Calu3 (cell line): ENCODE data around the gene ANKS1B. TPM values are rescaled to one million over a fixed set of nuclear protein-coding genes. Genes with fewer than 3 reads are reported as not detected.
"Not testable (repeated sequence)": the region's sequence is repeated elsewhere in the genome, so short reads cannot be mapped to it uniquely, and the experiment has no call there.

Experiments used
- BruUV-seq: library from RNA; stranded (reverse); fragments of 400-500 nt; replicated peaks from 2 replicates; lab custom pipeline; 2021; lab: Mats Ljungman, UMichigan
- CTCF ChIA-PET: fragments of 300-600 bp; sonication (Branson Sonifier 250); formaldehyde crosslinking; loops from one replicate; lab custom pipeline; 2022; ENCODE audit warnings: antibody characterized with exemption; lab: Charles Lee
- DNase-seq: peaks from one replicate; pipeline ENCODE4 v3.0.0; 2022
- H3K27ac Mint-ChIP-seq: one replicate; pipeline ENCODE4 v1.8.0; 2022; ENCODE audit warnings: mixed read lengths; ENCODE audit not compliant: unreplicated experiment
- H3K27me3 Mint-ChIP-seq: one replicate; pipeline ENCODE4 v1.8.0; 2022; ENCODE audit warnings: mixed read lengths; ENCODE audit not compliant: unreplicated experiment
- H3K36me3 Mint-ChIP-seq: one replicate; pipeline ENCODE4 v1.8.0; 2022; ENCODE audit warnings: mild to moderate bottlenecking, moderate library complexity, mixed read lengths; ENCODE audit not compliant: insufficient read depth, unreplicated experiment
- H3K4me1 Mint-ChIP-seq: one replicate; pipeline ENCODE4 v1.8.0; 2022; ENCODE audit warnings: mild to moderate bottlenecking, low read depth, mixed read lengths; ENCODE audit not compliant: unreplicated experiment
- H3K4me3 Mint-ChIP-seq: one replicate; pipeline ENCODE4 v1.8.0; 2022; ENCODE audit warnings: mild to moderate bottlenecking, low read depth, moderate library complexity, mixed read lengths; ENCODE audit not compliant: unreplicated experiment
- H3K9me3 Mint-ChIP-seq: one replicate; pipeline ENCODE4 v1.8.0; 2022; ENCODE audit warnings: low read depth, mixed read lengths; ENCODE audit not compliant: unreplicated experiment
- intact Hi-C: fragments of 100-400 bp; cut with micrococcal nuclease; formaldehyde crosslinking; loops from one replicate; pipeline ENCODE4 v1.10.0; 2022; ENCODE audit not compliant: unreplicated experiment
- total RNA-seq: library from RNA; stranded (reverse); gene quantifications from 2 replicates; pipeline ENCODE4 v1.2.3, GENCODE V29; 2022
- TF ChIP-seq, protein P1 (sequence below): fragments of 200-600 bp; IDR thresholded peaks from one replicate; pipeline ENCODE4 v1.8.0; 2022; ENCODE audit warnings: antibody characterized with exemption; ENCODE audit not compliant: unreplicated experiment

Gene ANKS1B
- total RNA-seq, 1 experiment from 2014 or later = 1.7 TPM

DNA sequence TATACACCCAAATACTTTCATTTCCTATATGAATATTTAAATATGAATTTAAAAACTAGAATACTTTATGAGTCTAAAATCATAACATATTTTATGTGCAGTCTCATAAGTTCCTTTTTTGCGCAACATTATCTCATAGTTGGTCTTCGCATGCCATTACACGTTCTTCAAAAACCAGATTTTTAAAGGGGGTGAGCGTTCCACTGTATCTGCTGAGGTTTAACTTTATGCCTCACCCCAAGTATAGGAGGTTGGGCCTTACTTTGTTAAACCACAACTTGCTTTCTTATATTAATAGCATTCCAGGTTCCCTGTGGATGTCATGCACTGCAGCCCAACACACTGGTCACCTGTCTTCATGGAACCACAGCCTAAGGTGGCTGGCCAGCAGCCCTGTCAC, 1221.1 kb downstream of the ANKS1B start:
- H3K4me3 Mint-ChIP-seq = no peak overlapping the region
- CTCF ChIA-PET = no interaction called here
- TF ChIP-seq, protein P1, sequence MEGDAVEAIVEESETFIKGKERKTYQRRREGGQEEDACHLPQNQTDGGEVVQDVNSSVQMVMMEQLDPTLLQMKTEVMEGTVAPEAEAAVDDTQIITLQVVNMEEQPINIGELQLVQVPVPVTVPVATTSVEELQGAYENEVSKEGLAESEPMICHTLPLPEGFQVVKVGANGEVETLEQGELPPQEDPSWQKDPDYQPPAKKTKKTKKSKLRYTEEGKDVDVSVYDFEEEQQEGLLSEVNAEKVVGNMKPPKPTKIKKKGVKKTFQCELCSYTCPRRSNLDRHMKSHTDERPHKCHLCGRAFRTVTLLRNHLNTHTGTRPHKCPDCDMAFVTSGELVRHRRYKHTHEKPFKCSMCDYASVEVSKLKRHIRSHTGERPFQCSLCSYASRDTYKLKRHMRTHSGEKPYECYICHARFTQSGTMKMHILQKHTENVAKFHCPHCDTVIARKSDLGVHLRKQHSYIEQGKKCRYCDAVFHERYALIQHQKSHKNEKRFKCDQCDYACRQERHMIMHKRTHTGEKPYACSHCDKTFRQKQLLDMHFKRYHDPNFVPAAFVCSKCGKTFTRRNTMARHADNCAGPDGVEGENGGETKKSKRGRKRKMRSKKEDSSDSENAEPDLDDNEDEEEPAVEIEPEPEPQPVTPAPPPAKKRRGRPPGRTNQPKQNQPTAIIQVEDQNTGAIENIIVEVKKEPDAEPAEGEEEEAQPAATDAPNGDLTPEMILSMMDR = no peak
- H3K27ac Mint-ChIP-seq = no peak overlapping the region
- BruUV-seq = no TSS peak
- intact Hi-C loops = no loop called here
- DNase-seq = no peak
- no peaks in the 10 kb centered on the region for H3K4me1 Mint-ChIP-seq
- no peaks in the 10 kb centered on the region for H3K9me3 Mint-ChIP-seq
- no peaks in the 10 kb centered on the region for H3K36me3 Mint-ChIP-seq
- H3K27me3 Mint-ChIP-seq = peaks cover 34% of the 10 kb centered on the region

DNA sequence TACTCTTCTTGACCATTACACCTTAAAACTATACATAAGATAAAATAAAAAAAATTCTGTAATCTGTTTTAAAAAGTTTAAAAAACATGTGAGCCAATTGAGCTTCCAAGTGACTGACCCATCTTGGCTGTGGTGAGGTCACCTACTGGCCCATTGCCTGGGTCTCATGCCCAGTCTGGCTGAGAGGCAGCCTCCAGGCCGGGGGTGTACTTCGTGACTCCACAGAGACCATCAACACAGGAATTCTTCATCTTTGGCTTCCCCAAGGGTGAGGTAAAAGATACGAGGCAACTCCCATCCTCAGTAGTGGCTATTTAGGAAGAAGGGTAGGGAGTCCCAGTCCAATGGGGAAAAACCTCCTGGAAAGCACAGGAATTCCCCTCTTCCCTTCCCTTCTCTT, 1226.4 kb downstream of the ANKS1B start:
- no peak overlapping the region for H3K27ac Mint-ChIP-seq
- CTCF ChIA-PET = interaction anchor here (1.2 kb wide), 1 partner anchor 16 kb away, joined by 3 read pairs; no protein-coding TSS in a partner anchor
- no peaks in the 10 kb centered on the region for H3K9me3 Mint-ChIP-seq
- no peak for DNase-seq
- intact Hi-C loops = no loop called here
- H3K36me3 Mint-ChIP-seq = no peaks in the 10 kb centered on the region
- TF ChIP-seq, protein P1 = no peak
- no TSS peak for BruUV-seq
- H3K4me3 Mint-ChIP-seq = no peak overlapping the region
- peaks cover 11% of the 10 kb centered on the region for H3K4me1 Mint-ChIP-seq
- peaks cover 34% of the 10 kb centered on the region for H3K27me3 Mint-ChIP-seq

DNA sequence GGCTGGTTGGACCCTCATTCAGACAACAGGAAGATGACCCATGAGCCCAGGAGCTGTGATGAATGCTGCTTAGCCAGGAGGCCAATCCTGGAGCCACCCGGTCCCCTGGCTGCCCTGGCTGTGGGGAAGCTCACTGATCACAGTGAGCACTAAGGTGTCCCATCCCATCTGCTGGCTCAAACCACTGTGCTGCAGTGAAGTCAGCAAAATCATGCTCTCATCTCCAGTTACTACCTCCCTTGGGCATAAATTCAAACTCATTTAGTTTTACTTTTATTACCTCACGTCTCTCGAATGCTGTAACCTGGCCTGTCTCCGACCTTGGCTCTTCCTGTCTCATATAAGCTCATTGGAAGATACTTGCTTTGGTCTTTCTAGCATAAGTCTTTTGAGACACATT, 1227.3 kb downstream of the ANKS1B start:
- no peak for DNase-seq
- Mint-ChIP-seq H3K27ac (no peak overlapping the region), H3K9me3 (no peaks in the 10 kb centered on the region), H3K36me3 (no peaks in the 10 kb centered on the region), H3K4me3 (no peak overlapping the region), H3K4me1 (peaks cover 11% of the 10 kb centered on the region), H3K27me3 (peaks cover 27% of the 10 kb centered on the region)
- TF ChIP-seq, protein P1 = no peak
- CTCF ChIA-PET = no interaction called here
- no TSS peak for BruUV-seq
- intact Hi-C loops = no loop called here

DNA sequence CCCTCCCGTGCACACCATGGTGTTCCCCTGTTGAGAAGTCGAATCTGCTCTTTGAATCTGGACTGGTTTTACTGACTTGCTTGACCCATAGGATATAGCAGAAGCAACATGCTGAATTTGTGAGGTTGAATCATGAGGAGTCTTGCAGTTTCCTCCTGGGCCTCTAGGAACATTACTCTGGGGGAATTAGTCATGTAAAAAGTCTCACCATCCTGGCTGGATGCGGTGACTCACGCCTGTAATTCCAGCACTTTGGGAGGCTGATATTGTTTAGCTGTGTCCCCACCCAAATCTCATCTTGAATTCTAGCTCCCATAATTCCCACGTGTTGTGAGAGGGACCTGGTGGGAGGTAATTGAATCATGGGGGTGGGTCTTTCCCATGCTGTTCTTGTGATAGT, 1228.9 kb downstream of the ANKS1B start:
- CTCF ChIA-PET, intact Hi-C loops, DNase-seq, BruUV-seq, H3K27ac Mint-ChIP-seq, H3K9me3 Mint-ChIP-seq, H3K4me3 Mint-ChIP-seq, H3K36me3 Mint-ChIP-seq: not testable (repeated sequence)
- Mint-ChIP-seq H3K27me3 (peaks cover 11% of the 10 kb centered on the region), H3K4me1 (peaks cover 11% of the 10 kb centered on the region)

DNA sequence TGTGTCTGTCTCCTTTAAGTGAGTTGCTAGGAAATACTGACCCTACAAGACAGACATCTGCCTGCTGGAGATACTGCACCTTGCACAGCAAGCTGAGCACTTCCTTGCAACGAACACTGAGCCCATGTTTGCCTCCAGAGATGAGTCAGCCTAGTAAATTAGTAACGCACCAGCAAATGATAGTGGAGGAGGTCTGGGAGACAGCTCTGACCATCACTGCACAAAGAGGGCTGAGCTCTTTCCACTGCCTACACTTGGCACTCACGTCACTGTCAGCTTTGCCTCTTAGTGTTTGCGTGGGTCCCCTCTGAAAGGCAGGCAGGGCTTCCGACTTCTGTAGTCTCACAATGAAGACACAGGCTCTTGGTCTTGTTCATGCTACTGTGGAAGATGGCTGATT, 1230.6 kb downstream of the ANKS1B start:
- H3K9me3 Mint-ChIP-seq = no peaks in the 10 kb centered on the region
- peak; percentile 44 for DNase-seq
- no peak overlapping the region for H3K4me3 Mint-ChIP-seq
- H3K4me1 Mint-ChIP-seq = peaks cover 11% of the 10 kb centered on the region
- H3K27me3 Mint-ChIP-seq = peaks cover 16% of the 10 kb centered on the region
- CTCF ChIA-PET = interaction anchor here (0.7 to 1.0 kb wide), 2 partner anchors 15 to 46 kb away, joined by 3 read pairs; no protein-coding TSS in a partner anchor
- intact Hi-C loops = no loop called here
- TF ChIP-seq, protein P1 = no peak
- H3K27ac Mint-ChIP-seq = no peak overlapping the region
- no TSS peak for BruUV-seq
- no peaks in the 10 kb centered on the region for H3K36me3 Mint-ChIP-seq
